ENCODE data around the gene MRM3.
"Not testable (repeated sequence)": the region's sequence is repeated elsewhere in the genome, so short reads cannot be mapped to it uniquely, and the experiment has no call there.

Gene MRM3

GRCh38 chr17:781805-782731 lies at the start of gene MRM3, which contains the start of gene GLOD4:
Gene MRM3, plus strand, starts transcription at chr17:782353. Its CDS starts 26 bp downstream, at chr17:782379.
Gene GLOD4, minus strand, starts transcription at chr17:782280. Its CDS starts 25 bp downstream, at chr17:782255.
- peak; percentile 99 for DNase-seq

GRCh38 chr17:732902-733720 lies 49.0 kb upstream of the MRM3 start:
- DNase-seq: peak; percentile 75

- DNase-seq: no peak
These were observed 48.4 kb upstream of the MRM3 start for GRCh38 chr17:733743-734142.

GRCh38 chr17:737561-738113 lies 44.5 kb upstream of the MRM3 start:
- DNase-seq: no peak

- no peak for DNase-seq
These were observed 41.7 kb upstream of the MRM3 start for GRCh38 chr17:740240-741017.

GRCh38 chr17:742147-742793 lies 39.9 kb upstream of the MRM3 start:
- no peak for DNase-seq

GRCh38 chr17:743139-743538 lies 39.0 kb upstream of the MRM3 start:
- no peak for DNase-seq

GRCh38 chr17:744937-745336 lies 37.2 kb upstream of the MRM3 start:
- DNase-seq: no peak

- DNase-seq: no peak
These were observed 36.7 kb upstream of the MRM3 start for GRCh38 chr17:745406-745805.

- DNase-seq: no peak
These were observed 36.0 kb upstream of the MRM3 start for GRCh38 chr17:746181-746580.

GRCh38 chr17:746783-747629 lies 35.1 kb upstream of the MRM3 start:
- no peak for DNase-seq

GRCh38 chr17:748604-749003 lies 33.5 kb upstream of the MRM3 start:
- DNase-seq: not testable (repeated sequence)

GRCh38 chr17:749359-749758 lies 32.8 kb upstream of the MRM3 start:
- DNase-seq: not testable (repeated sequence)

- no peak for DNase-seq
These were observed 31.6 kb upstream of the MRM3 start for GRCh38 chr17:750431-751037.

GRCh38 chr17:751269-752001 lies 30.7 kb upstream of the MRM3 start:
- peak; percentile 15 for DNase-seq

GRCh38 chr17:752002-752619 lies 30.0 kb upstream of the MRM3 start, which contains the start of gene GEMIN4:
Gene GEMIN4, minus strand, starts transcription at chr17:752264. Its CDS starts 122 bp downstream, at chr17:752142.
- peak; percentile 100 for DNase-seq

- peak; percentile 82 for DNase-seq
These were observed 29.4 kb upstream of the MRM3 start for GRCh38 chr17:752620-753219.

- no peak for DNase-seq
These were observed 28.7 kb upstream of the MRM3 start for GRCh38 chr17:753418-753817.
